ENCODE measurements around the gene CRIP3.
"Not testable (repeated sequence)": the region's sequence is repeated elsewhere in the genome, so short reads cannot be mapped to it uniquely, and the experiment has no call there.

CRIP3 gene

DNA sequence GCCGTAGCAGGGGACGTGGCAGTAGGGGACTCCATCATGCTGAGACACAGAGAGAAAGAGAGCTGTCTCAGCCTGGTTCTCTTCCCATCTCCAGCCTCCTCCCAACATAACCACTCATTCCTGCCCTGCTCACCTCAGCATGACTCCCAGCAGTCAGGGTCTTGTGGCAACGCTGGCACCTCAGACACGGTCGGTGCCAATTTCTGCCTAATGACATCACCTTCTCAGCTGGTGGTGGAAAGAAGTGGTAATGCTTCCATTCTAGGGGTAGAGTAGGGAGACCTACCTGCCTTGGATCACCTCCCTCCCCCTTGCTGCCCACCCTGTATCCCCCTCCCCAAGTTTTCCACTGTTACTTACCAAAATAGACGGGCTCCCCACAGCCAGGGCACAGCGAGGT is 2.5 kb downstream of the CRIP3 start:
- DNase-seq (ENCODE audit: low read depth in 2 of 2) = no peak

GRCh38 chr6:43304882-43305281 is 3.7 kb downstream of the CRIP3 start:
- no peak for DNase-seq (ENCODE audit: low read depth in 2 of 2)

GRCh38 chr6:43304361-43304760 is 4.3 kb downstream of the CRIP3 start:
- no peak for DNase-seq (ENCODE audit: low read depth in 2 of 2)

GRCh38 chr6:43303751-43304331 is 4.8 kb downstream of the CRIP3 start:
- no peak for DNase-seq (ENCODE audit: low read depth in 2 of 2)

DNA sequence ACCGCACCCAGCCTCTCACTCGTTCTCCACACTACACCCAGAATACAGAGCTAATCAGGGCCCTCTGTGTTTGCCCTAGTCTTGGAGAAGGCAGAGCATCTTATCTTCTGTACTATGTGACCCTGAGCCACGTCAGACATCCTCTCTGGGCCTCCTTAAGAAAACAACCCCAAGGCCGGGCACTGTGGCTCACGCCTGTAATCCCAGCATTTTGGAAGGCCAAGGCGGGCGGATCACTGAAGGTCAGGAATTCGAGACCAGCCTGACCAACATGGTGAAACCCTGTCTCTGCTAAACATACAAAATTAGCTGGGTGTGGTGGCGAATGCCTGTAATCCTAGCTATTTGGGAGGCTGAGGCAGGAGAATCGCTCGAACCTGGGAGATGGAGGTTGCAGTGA is 5.6 kb downstream of the CRIP3 start:
- not testable (repeated sequence) for DNase-seq (ENCODE audit: low read depth in 2 of 2)

- no peak for DNase-seq (ENCODE audit: low read depth in 2 of 2)
Observed at GRCh38 chr6:43302126-43302525, 6.5 kb downstream of the CRIP3 start.

GRCh38 chr6:43301081-43301870 is 7.3 kb downstream of the CRIP3 start:
- no peak for DNase-seq (ENCODE audit: low read depth in 2 of 2)

GRCh38 chr6:43299338-43300293 is 9.0 kb downstream of the CRIP3 start:
- DNase-seq (ENCODE audit: low read depth in 2 of 2) = no peak

- no peak for DNase-seq (ENCODE audit: low read depth in 2 of 2)
Observed at GRCh38 chr6:43298565-43299337, 9.9 kb downstream of the CRIP3 start.

- no peak for DNase-seq (ENCODE audit: low read depth in 2 of 2)
Observed at GRCh38 chr6:43297644-43298564, 10.7 kb downstream of the CRIP3 start, which contains the start of gene SLC22A7. Gene SLC22A7 (plus strand): TSS chr6:43298260. CDS start chr6:43298359, 99 bp downstream.

DNA sequence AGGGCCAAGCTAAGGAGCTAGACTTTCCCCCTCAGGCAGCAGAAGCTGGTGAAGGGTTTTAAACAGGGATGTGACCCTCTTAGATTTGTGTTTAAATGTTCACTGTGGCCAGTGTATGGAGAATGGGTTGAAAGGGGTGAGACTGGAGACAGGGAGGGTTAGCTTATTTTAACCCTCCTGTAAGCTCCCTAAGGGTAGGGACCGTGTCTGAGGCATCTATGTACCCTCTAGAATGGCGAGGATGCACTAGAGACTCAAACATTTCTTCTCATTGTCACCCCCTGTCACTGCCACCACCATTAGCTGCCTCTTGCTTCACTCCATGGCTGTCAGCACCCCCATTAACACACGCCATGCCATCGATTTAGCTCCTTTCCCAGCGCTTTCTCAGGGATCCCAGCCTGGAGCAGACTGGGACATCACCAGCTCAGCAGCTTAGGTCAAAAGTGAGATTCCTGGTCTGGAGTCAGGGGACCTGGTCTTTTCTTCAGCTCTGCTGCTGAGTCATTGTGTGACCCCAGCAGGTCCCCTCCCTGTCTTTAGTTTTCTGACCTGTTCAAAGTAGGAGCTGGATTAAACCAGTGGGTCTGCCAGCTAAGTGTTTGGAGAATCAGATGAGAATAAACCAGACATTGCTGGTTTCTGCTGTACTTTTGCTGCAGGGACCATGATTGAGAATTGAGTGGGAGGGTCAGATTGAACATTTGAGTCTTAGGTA is 11.7 kb downstream of the CRIP3 start:
- DNase-seq (ENCODE audit: low read depth in 2 of 2) = no peak

GRCh38 chr6:43295456-43295855 is 13.2 kb downstream of the CRIP3 start:
- no peak for DNase-seq (ENCODE audit: low read depth in 2 of 2)

DNA sequence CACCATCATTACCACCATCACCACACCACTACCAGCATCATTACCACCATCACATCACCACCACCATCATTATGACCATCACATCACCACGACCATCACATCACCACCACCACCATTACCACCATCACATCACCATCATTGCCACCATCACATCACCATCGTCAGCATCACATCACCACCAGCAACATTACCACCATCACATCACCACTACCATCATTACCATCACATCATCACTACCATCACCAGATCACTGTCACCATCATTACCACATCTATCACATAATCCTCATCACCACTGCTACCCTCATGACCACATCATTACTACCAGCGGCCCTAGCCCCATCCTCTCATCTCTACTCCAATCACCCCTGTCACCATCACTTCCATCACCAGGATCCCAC is 14.1 kb downstream of the CRIP3 start:
- no peak for DNase-seq (ENCODE audit: low read depth in 2 of 2)

GRCh38 chr6:43293698-43294097 is 14.9 kb downstream of the CRIP3 start:
- DNase-seq (ENCODE audit: low read depth in 2 of 2) = no peak

- no peak for DNase-seq (ENCODE audit: low read depth in 2 of 2)
Observed at GRCh38 chr6:43292763-43293318, 15.8 kb downstream of the CRIP3 start.

- no peak for DNase-seq (ENCODE audit: low read depth in 2 of 2)
Observed at GRCh38 chr6:43292341-43292740, 16.3 kb downstream of the CRIP3 start.

DNA sequence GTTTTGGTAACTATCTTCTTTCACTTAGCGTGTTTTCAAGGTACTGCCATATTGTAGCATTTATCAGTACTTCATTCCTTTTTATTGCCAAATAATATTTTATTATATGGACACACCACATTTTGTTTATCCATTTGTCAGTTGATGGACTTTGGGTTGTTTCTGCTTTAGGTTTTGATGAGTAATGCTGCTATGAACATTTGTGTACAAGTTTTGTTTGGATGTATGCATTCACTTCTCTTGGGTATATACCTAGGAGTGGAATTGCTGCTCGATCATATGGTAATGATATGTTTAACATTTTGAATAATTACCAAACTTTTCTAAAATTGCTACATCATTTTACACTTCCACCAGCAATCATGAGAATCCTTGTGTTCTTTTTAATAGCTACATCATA is 16.9 kb downstream of the CRIP3 start:
- no peak for DNase-seq (ENCODE audit: low read depth in 2 of 2)

- no peak for DNase-seq (ENCODE audit: low read depth in 2 of 2)
Observed at GRCh38 chr6:43290905-43291355, 17.7 kb downstream of the CRIP3 start.

- no peak for DNase-seq (ENCODE audit: low read depth in 2 of 2)
Observed at GRCh38 chr6:43290339-43290904, 18.2 kb downstream of the CRIP3 start.
